Common myeloid progenitor, CD34-positive (primary cell): ENCODE results near the gene C2orf92.
"Not testable (repeated sequence)": the region's sequence is repeated elsewhere in the genome, so short reads cannot be mapped to it uniquely, and the experiment has no call there.

ENCODE experiments used
- CTCF ChIA-PET: fragments of 350-600 bp; sonication (Branson Sonifier 250); formaldehyde crosslinking; loops from one replicate; lab custom pipeline; 2021; ENCODE audit warnings: antibody characterized with exemption; lab: Charles Lee
- POLR2A ChIA-PET: fragments of 350-600 bp; sonication (Branson Sonifier 250); formaldehyde crosslinking; loops from one replicate; lab custom pipeline; 2021; ENCODE audit warnings: antibody characterized with exemption; lab: Charles Lee
- DNase-seq, 3 donors: peaks; one replicate each; pipeline versions ENCODE4 v3.0.0 to v3.0.0-alpha.2; 2013
- H3K27ac ChIP-seq, 2 experiments: 1 replicate in 1 of 2; 2 replicates in 1 of 2; pipeline ENCODE4 v1.7.0; 2013; ENCODE audit warnings: inconsistent platforms in 2 of 2, low read length in 2 of 2, mild to moderate bottlenecking in 2 of 2, low read depth in 1 of 2, moderate library complexity in 1 of 2; ENCODE audit not compliant: severe bottlenecking in 2 of 2, insufficient read depth in 1 of 2, poor library complexity in 1 of 2
- H3K27me3 ChIP-seq, 5 experiments: replicated peaks in 2 of 5; 1 replicate in 3 of 5; 2 replicates in 2 of 5; pipeline versions ENCODE4 v1.6.1 to v1.7.0; 2013; ENCODE audit warnings: low read length in 4 of 5, mild to moderate bottlenecking in 2 of 5, moderate library complexity in 2 of 5, inconsistent platforms in 1 of 5; ENCODE audit not compliant: insufficient read depth in 5 of 5, control insufficient read depth in 4 of 5
- H3K36me3 ChIP-seq, 4 experiments: 1 replicate in 2 of 4; 2 replicates in 2 of 4; pipeline versions ENCODE4 v1.6.1 to v1.7.0; 2013; ENCODE audit warnings: low read length in 3 of 4, control low read depth in 1 of 4, mild to moderate bottlenecking in 1 of 4; ENCODE audit not compliant: control insufficient read depth in 4 of 4, insufficient read depth in 4 of 4
- H3K4me1 ChIP-seq, 4 experiments: 1 replicate in 3 of 4; 2 replicates in 1 of 4; pipeline versions ENCODE4 v1.6.1 to v1.7.1; 2013; ENCODE audit warnings: low read length in 3 of 4, mild to moderate bottlenecking in 3 of 4, control low read depth in 1 of 4, inconsistent platforms in 1 of 4, moderate library complexity in 1 of 4; ENCODE audit not compliant: control insufficient read depth in 4 of 4, insufficient read depth in 4 of 4; ENCODE audit errors: control extremely low read depth in 1 of 4
- H3K4me3 ChIP-seq, 7 experiments: 1 replicate in 4 of 7; 2 replicates in 3 of 7; pipeline versions ENCODE4 v1.5.1 to v1.7.0; 2013; ENCODE audit warnings: mild to moderate bottlenecking in 7 of 7, low read length in 6 of 7, moderate library complexity in 6 of 7, inconsistent platforms in 2 of 7, low read depth in 2 of 7, control low read depth in 1 of 7; ENCODE audit not compliant: insufficient read depth in 4 of 7, control insufficient read depth in 1 of 7; ENCODE audit errors: extremely low read depth in 1 of 7
- H3K9me3 ChIP-seq, 5 experiments: 1 replicate in 4 of 5; 2 replicates in 1 of 5; pipeline versions ENCODE4 v1.6.1 to v1.7.1; 2013; ENCODE audit warnings: low read length in 4 of 5, mild to moderate bottlenecking in 2 of 5, inconsistent platforms in 1 of 5, low read depth in 1 of 5, moderate library complexity in 1 of 5; ENCODE audit not compliant: control insufficient read depth in 4 of 5, insufficient read depth in 2 of 5; ENCODE audit errors: control extremely low read depth in 1 of 5
- WGBS: methylation state at CpG from one replicate; pipeline ENCODE4 v1.1.5; 2013; ENCODE audit not compliant: insufficient coverage; 5-methylcytosine and 5-hydroxymethylcytosine counted together

C2orf92 gene

GRCh38 chr2:97708048-97708380 lies 38.5 kb downstream of the C2orf92 start:
- WGBS, result 78% methylated on average over 3 of the region's 4 CpGs
- Histone ChIP-seq H3K27ac (no peak overlapping the region), H3K27me3 (no peaks in the 10 kb centered on the region), H3K9me3 (no peaks in the 10 kb centered on the region), H3K4me3 (no peak overlapping the region), H3K36me3 (no peaks in the 10 kb centered on the region), H3K4me1 (peaks cover 0 to 14% (median 13%) of the 10 kb centered on the region in 4 experiments)
- DNase-seq, result no peak
- CTCF ChIA-PET, result interaction anchor here (0.8 to 11.6 kb wide), 12 partner anchors 9 to 118 kb away, joined by 3 to 131 read pairs (median 5); partner anchors contain the start of genes ACTR1B and ANKRD36B
- POLR2A ChIA-PET, result interaction anchor here (1.1 to 1.5 kb wide), 2 partner anchors 17 to 32 kb away, joined by 3 read pairs; no protein-coding TSS in a partner anchor

DNA sequence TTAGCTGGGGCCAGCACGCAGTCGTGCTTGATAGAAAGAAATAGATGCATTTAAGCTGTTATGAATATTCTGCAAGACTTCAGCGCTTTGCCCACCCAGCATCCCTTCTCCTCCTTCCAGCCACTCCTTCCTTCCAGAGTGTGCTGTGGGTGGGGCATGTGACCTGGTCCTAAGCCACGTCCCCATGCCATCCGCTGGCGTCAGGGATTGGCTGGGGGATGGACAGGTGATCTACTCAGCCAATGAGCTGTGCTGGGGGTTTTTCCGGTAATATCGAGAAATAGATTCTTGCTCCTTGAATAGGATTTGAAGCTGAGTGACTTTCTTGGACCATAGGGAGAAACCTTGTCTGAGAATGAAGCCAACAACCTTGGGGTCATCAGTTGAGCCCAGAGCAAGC lies 39.1 kb downstream of the C2orf92 start:
- POLR2A ChIA-PET, result interaction anchor here (1.1 to 1.5 kb wide), 2 partner anchors 17 to 32 kb away, joined by 3 read pairs; no protein-coding TSS in a partner anchor
- DNase-seq, result no peak
- Histone ChIP-seq H3K9me3 (no peaks in the 10 kb centered on the region), H3K4me1 (peaks cover 0 to 20% (median 19%) of the 10 kb centered on the region in 4 experiments), H3K27ac (no peak overlapping the region), H3K4me3 (no peak overlapping the region), H3K36me3 (no peaks in the 10 kb centered on the region), H3K27me3 (no peaks in the 10 kb centered on the region)
- CTCF ChIA-PET, result interaction anchor here (0.8 to 11.6 kb wide), 15 partner anchors 10 to 118 kb away, joined by 3 to 131 read pairs (median 5); partner anchors contain the start of genes ACTR1B and ANKRD36B
- 100% methylated on average over 2 of the region's 8 CpGs for WGBS

DNA sequence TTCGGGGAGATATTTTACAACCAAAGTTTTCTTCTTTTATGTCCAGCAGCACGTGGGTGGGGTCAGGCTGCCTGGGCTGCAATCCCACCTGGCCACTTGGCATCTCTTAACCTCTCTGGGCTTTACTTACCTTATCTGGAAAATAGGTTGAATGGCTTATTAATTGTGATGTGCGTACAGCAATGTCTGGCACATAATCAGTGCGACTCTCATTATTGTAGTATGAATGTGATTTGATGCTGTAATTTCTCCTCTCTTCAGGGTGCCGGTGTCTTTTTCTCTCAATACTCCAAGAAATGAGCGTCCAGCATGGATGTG lies 41.8 kb downstream of the C2orf92 start:
- Histone ChIP-seq H3K27ac (no peak overlapping the region), H3K36me3 (no peaks in the 10 kb centered on the region), H3K4me1 (peaks cover 2 to 32% (median 28%) of the 10 kb centered on the region in 4 experiments), H3K9me3 (no peaks in the 10 kb centered on the region), H3K27me3 (no peaks in the 10 kb centered on the region), H3K4me3 (no peak overlapping the region)
- POLR2A ChIA-PET, result no interaction called here
- 94% methylated on average over 4 of the region's 6 CpGs for WGBS
- no peak for DNase-seq
- CTCF ChIA-PET, result interaction anchor here (1.3 to 11.6 kb wide), 4 partner anchors 12 to 675 kb away, joined by 3 to 131 read pairs (median 56); no protein-coding TSS in a partner anchor

GRCh38 chr2:97712175-97712574 lies 42.7 kb downstream of the C2orf92 start:
- H3K27me3 ChIP-seq, H3K36me3 ChIP-seq, H3K27ac ChIP-seq, POLR2A ChIA-PET, H3K4me3 ChIP-seq, DNase-seq, H3K9me3 ChIP-seq: not testable (repeated sequence)
- 98% methylated on average over 8 of the region's 9 CpGs for WGBS
- CTCF ChIA-PET, result interaction anchor here (1.2 to 11.6 kb wide), 4 partner anchors 13 to 673 kb away, joined by 4 to 131 read pairs (median 58); no protein-coding TSS in a partner anchor
- H3K4me1 ChIP-seq, result peaks cover 2 to 34% (median 32%) of the 10 kb centered on the region in 4 experiments

DNA sequence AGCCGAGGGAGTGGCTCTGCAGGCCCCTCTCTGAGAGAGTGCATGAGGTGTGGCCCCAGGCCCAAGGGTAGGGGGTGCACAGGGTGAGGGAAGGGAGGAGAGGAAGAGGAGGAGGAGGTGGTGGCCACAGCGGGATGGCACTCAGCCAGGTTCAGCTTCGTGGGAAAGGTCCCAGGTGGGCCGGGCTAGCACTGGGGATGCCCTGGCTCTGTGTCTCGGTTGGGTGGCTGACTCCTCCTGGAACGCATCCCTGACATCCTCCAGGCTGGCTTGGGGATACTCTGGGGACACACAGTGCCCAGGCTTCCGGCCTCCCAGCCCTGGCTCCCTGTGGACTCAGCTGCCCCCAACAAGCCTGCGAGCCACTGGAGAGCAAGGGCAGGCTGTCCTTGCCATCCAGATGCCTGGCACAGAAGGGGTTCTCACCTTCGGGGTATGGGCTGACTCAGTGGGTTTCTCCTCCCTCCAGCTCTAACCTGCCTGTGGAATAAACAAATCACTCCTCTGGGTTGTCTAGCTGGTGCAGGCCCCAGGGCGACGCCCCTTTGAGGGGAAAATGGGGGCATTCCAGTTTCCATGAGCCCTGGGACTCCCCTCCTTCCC lies 43.3 kb downstream of the C2orf92 start:
- H3K9me3 ChIP-seq, result no peaks in the 10 kb centered on the region
- POLR2A ChIA-PET, result no interaction called here
- no peaks in the 10 kb centered on the region for H3K27me3 ChIP-seq
- peaks cover 2 to 40% (median 37%) of the 10 kb centered on the region in 4 experiments for H3K4me1 ChIP-seq
- CTCF ChIA-PET, result interaction anchor here (1.2 to 11.6 kb wide), 6 partner anchors 14 to 672 kb away, joined by 4 to 131 read pairs (median 6); partner anchors contain the start of gene COX5B
- no peak overlapping the region for H3K4me3 ChIP-seq
- WGBS, result 82% methylated on average over 8 of the region's 11 CpGs
- DNase-seq, result no peak
- H3K27ac ChIP-seq, result peak overlapping the region in 1 of 2 experiments; percentile 68
- H3K36me3 ChIP-seq, result no peaks in the 10 kb centered on the region

DNA sequence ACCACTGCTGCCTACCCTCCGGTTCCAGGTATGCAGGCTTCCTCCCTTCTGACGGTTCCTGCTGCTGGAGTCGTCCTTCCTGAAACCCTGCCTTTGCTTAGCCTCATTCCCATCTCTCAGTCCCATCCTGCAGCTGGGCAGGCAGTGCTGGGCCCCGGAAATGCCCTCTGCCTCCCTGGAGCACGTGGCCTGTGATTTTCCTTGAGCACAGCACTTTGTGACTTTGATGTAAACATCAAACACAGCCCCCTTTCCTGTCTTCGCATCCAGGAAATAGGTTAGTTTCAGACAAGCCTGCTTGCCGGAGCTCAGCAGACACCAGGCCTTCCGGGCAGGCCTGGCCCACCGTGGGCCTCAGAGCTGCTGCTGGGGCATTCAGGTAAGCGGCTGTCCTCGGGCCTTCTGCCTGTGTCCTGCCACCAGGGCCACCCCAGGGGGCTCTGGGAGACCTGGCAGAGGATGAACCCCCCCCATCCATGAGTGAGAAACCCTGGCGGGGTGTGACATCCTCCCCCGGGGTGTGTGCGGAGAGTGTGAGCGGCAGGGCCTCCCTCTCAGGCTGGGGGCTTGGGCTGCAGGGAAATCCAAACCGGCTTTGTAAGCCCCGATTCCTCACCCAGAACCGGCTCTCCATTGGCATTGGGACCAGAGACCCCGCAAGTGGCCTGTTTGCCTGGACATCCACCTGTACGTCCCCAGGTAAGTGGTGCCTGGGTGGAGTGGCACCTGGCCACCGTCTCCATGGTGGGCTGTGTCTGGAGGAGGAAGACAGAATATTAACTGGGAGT lies 44.0 kb downstream of the C2orf92 start, which contains the start of gene ZAP70:
Gene ZAP70, plus strand, starts transcription at position 281 of the 788 bp plus-strand sequence. CDS start 10,461 bp downstream, outside the sequence.
- H3K36me3 ChIP-seq, result no peaks in the 10 kb centered on the region
- ChIA-PET POLR2A (no interaction called here), CTCF (interaction anchor here (1.2 to 11.6 kb wide), 6 partner anchors 13 to 671 kb away, joined by 4 to 131 read pairs (median 6); partner anchors contain the start of gene COX5B)
- H3K27me3 ChIP-seq, result no peaks in the 10 kb centered on the region
- DNase-seq, result peak in 2 of 3 donors; percentile 48 to 58
- no peak within 1 kb of the TSS for H3K4me3 ChIP-seq
- peak within 1 kb of the TSS; percentile 44 to 68 for H3K27ac ChIP-seq
- H3K4me1 ChIP-seq, result peaks cover 2 to 46% (median 41%) of the 10 kb centered on the region in 4 experiments
- H3K9me3 ChIP-seq, result no peaks in the 10 kb centered on the region
- 53% methylated on average over 17 of the region's 21 CpGs for WGBS
